NCI-H2171 (cell line): Measurements from ENCODE around the gene DLK2.
"Not testable (repeated sequence)": the region's sequence is repeated elsewhere in the genome, so short reads cannot be mapped to it uniquely, and the experiment has no call there.

Experiments
- DNase-seq: peaks from one replicate; lab custom pipeline; 2025; lab: John Stamatoyannopoulos, UW

The DLK2 gene, protein sequence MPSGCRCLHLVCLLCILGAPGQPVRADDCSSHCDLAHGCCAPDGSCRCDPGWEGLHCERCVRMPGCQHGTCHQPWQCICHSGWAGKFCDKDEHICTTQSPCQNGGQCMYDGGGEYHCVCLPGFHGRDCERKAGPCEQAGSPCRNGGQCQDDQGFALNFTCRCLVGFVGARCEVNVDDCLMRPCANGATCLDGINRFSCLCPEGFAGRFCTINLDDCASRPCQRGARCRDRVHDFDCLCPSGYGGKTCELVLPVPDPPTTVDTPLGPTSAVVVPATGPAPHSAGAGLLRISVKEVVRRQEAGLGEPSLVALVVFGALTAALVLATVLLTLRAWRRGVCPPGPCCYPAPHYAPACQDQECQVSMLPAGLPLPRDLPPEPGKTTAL

DNA sequence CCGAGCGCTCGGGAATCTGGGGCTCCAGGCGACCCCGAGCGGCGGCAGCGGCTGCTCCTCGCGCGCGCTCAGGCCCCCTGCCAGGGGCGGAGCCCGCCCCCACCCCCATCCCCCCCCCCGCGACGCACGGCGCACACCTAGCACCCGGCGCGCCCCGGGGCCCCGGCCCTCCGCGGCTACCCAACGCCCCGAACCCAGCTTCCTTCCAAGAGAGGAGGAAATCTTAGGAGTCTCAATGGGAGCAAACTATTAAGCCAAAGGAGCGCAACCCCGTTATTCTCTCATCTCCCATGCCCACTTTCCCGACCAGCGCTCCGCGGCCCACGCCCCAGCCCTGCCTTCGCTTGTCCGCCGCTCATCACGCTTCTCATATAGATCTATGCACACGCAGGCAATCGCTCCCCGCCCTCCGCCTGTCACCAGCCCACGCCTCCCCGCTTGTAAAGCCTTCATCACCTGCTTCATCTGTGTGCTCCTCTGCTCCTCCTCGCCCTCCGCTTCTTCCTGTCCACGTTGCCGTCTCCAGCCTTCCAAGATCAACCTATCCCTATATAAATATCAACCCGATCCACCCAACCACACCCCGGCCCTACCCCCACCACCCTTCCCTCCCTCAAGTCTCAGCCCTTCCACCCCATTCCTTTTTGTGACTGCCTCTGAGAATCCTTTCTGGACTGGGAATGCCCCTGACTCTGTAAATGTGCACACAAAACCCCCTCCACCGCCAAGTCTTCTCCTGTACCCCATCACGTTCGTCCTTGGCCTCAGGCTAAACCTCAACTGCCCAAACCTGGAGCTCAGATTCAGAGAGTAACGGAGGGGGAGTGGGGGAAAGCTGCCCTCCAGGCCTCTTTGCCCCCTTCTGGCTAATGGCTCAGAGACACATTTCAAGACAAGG is at the start of gene DLK2:
DLK2 (minus strand) TSS at position 18 of the 898 bp plus-strand sequence. CDS start 723 bp downstream, outside the sequence.
- DNase-seq = peak; percentile 49

DNA sequence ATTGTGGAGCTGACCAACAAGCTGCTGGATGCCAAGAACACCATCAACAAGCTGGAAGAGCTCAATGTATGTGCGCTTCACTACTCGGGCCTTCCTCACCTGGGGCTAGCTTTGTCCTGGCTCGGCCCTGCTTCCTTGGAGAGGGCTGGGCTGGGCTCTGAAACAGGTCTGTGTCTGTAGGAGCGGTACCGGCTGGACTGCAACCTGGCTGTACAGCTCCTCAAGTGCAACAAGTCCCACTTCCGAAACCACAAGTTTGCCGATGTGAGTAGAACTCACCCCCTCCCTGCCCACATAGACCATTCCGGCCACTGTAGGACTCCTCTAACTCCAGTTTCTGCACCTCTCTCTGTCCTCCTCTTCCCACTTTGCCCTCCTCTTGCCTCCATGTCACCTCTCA is 48.1 kb upstream of the DLK2 start:
- no peak for DNase-seq

DNA sequence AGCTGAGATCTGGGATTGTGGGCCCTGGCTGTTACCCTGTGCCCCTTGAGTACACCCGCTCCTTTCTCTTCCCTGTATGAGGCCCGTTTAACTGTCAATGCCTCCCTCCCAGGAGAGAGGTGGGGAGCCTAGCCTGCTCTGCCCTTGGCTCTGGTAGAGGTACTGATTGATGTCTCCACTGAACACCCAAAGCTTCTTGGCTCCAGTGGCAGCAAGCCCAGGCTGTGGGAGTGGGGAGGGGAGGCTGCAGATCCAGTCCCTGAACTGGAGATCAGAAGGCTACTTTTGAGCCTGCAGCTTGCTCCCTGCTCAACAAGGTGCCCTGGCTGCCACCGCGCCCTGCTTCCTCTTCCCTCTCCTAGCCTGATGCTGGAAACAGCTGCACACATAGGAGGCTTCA is 47.3 kb upstream of the DLK2 start:
- no peak for DNase-seq

DNA sequence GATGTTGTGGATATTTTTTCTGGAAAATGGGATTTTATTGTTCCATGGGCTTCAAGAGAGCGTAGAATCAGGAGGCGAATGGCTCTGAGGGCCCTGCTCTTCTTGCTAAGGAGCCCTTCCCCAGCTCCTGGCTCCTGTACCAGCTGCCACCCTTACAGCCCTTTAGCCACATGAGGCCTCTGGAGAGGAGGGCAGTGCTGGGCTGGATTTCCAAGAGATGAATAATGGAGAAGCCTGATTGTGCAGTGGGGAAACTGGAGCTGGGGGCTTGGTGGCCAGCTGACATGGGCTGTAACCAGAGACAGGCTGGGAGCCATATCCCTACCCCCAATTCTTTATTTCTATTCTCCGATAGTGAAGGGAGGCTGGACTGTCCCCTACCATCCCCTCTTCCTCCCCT is 45.6 kb upstream of the DLK2 start:
- DNase-seq = no peak

DNA sequence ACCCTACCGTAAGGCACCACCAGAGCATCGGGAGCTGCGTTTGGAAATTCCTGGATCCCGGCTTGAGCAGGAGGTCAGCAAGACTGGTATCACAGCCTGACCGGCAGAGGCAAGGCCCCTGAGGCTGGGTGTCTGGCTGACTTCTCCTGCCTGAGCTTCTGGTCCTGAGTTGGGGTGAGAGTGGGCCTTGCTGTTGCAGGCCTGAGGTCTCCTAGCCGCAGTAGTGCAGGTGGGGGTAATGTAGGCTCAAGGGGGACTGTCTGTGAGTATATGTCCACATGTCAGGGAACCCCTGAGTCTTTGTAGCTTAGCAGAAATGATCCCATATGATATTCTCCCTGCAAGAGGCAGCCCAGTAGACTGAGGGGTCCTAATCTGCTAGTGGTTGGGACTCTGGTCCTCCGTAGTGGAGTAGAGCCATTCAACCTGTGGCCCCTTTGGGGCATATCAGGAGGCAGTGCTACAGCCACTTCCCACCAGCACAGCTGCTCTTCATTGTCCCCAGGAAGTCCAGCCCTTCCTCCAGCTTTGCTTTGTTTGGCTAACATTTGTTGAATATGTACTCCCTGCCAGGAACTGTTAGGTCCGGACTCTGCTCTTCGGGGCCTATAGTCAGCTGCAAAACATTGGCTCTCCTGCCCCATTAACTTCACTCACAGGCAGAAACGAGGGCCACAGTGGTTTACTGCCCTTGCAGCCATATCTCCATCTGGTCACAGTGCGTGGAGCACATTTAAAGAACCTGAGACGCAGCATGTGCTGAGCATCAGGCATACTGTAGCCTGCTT is 43.9 kb upstream of the DLK2 start:
- no peak for DNase-seq

DNA sequence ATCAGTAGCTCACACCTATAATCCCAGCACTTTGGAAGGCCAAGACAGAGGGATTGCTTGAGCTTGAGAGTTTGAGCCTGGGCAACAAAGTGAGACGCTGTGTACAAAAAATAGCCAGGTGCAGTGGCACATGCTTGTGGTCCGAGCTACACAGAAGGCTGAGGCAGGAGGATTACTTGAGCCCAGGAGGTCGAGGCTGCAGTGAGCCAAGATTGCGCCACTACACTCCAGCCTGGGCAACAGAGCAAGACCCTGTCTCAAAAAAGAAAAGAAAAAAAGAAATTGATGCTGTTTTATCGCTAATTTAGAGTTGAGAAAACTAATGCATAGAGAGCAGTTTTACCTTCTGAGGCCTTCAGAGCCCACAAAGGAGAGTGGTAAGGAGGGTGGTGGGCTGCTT is 42.9 kb upstream of the DLK2 start:
- not testable (repeated sequence) for DNase-seq

DNA sequence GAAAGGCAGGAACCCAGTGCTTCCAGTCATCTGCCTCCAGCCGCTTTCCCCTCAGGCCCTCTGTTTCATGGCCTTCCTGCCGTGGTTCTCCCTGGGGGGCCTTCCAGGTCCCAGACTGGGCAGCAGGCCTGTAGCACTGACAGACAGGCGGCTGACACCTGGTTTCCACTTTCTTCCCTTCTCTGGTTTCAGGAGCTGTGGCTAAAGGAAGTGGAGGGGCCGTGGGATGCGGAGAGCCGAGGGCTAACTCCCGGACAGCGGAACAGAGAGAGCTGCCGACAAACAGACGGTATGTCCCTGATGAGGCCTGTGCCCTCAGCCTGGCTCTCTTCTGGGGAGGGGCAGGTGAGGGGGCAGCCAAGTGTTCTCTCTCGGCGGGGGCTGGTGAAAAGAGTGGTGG is 42.3 kb upstream of the DLK2 start:
- no peak for DNase-seq

DNA sequence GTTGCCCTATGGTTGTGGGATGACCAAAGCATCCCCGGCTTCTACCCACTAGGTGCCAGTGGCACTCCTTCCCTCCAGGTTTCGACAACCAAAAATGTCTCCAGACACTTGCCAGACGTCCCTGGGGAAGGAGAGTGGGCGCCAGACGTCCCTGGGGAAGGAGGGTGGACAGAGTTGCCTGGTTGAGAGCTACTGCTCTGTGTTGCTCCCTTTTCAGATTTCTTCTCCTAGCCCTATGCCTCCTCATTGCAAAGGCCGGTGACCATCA is 41.7 kb upstream of the DLK2 start:
- no peak for DNase-seq

DNA sequence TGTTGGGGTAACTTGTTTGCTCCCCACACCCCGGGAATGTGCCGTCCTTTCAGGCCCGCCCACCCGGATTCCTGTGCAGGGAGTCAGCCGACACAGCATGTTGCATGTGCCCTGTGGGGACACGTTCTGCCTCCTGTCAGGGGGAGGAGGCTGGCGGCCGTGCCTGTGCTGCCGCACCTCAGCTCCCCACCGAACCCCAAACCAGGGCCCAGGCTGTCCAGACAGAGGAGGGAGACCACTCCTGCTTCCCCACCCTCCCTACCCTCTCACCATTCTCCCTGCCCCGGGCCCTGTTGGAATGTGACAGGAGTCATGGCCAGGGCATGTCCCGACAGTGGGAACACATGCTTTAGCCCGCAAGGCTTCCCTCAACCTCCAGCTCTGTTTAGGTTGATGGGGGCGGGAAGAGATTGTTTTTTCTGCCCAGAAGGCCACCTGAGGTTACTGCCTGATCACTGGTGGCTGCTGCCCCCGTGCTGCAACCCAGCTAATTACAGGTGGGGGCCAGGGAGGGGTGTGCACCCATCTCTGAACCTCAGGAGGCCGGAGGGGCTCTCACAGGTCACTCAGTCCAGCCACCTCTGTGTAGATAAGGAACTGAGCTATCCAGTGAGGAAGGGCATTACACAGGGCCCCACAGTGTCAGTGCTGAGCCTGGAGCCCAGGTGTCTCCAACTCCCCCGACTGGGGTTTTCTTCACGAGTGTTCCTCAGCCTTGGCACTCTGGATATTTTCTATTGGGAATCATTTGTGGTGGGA is 41.2 kb upstream of the DLK2 start:
- DNase-seq = no peak

DNA sequence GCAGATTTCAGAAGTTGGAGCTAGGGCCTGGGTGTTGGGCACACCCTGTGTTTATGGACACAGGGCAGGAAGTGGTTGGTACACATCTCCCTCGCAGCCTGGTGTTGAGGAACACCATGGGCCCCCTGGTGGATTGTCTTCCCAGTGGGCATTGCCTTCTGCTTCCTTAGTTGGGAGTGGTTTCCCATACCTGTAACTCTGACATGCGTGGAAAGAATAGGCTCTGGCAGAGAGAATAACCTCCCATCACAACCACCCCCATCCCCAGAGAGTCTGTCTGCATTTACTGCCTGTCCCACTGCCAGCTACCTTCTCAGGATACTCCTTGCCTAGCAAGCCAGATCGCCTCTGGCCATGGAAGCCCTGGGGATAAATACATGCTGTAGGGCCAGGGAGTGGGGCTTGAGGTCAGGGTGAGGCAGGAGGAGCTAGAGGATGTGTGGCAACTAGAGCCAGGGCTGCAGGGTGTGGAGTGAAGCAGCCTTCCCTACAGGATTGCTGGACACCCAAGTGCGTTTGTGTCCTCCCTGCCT is 40.1 kb upstream of the DLK2 start:
- DNase-seq = no peak

DNA sequence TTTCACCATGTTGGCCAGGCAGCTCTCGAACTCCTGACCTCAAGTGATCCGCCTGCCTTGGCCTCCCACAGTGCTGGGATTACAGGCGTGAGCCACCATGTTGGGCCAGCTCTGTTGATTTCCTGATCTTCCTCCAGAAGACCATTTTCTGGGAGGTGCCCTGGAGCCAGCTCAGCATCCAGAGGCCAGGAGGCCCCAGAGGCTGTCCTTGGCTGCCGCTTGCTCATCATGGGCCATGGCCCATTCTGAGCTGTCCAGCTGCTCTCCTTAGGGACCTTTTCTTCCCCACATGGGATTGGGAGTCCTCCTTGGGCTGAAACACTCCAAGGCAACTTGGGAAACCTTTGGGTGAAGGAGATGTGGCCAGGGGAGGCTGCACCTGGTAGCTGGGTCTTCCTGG is 39.4 kb upstream of the DLK2 start:
- no peak for DNase-seq

DNA sequence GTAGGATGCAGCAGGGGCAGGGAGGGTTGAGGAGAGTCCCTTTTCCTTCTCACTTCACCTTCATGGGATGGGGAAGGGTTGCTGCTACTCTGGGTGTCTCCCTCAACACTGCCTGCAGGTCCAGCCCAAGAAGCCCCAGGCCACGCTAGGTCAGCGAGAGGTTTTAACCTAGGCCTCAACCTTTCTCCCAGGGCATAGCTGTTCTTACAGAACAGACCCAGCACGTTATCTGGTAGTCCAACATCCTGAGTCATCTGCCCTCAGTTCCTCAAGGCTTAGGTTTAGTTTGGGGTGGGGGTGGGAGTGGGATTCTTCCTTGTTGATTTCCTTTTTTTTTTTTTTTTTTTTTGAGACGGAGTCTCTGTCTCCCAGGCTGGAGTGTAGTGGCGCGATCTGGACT is 39.0 kb upstream of the DLK2 start:
- DNase-seq = no peak

DNA sequence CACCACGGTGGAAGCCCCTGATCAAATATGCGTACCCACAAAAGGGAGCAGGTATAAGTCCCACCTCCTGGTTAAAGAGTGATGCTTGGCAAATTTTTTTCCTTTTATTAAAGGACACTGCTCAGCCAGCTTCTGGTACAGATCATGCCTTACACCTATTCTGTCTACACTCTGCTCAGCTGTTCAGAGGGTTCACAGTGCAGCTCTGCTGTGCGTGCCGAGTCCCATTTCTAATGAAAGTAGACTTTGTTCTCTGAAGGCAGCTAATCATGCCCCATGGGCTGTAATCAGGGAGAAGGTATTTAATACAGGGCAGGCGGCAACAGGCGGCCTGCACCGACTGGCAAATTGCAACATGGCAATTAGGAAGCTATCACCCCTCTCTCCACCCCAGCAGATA is 38.5 kb upstream of the DLK2 start:
- DNase-seq = no peak

DNA sequence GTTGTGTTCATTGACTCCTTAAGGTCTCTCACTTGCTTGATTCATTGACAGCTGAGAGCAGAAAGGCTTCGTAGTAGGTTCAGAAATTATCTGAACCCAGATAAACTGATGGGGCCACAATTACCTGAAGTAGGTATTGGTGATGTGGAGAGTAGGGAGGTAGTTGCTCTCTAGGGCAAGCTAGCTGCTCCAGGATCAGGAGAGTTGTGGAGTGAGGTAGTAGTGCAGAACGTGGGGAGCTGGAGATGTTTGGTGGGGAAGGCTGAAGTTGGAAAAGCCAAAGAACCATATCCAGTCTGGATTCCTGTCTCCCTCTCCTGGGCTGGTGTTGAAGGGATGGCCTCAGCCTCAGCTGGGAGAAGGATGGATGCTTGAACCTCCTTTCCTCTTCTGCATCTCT is 37.9 kb upstream of the DLK2 start:
- DNase-seq = no peak

DNA sequence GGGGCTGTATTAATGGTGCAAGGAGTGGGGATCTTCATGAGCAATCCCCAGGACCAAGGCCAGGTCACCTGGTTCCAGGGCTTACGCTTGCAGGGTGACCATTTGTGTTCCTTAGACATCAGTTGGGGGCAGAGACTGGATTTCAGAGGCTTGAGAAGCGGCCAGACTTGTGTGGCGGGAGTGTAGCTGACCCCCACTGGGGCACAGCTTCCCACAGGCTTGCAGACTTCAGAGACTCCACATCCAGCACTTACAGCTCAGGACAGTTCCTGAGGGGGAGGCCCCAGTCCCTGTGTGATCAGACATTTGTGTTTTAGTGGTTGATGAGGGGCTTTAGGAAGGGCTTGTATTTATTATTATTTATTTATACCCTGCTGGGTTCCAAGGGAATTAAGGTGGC is 37.3 kb upstream of the DLK2 start:
- no peak for DNase-seq

DNA sequence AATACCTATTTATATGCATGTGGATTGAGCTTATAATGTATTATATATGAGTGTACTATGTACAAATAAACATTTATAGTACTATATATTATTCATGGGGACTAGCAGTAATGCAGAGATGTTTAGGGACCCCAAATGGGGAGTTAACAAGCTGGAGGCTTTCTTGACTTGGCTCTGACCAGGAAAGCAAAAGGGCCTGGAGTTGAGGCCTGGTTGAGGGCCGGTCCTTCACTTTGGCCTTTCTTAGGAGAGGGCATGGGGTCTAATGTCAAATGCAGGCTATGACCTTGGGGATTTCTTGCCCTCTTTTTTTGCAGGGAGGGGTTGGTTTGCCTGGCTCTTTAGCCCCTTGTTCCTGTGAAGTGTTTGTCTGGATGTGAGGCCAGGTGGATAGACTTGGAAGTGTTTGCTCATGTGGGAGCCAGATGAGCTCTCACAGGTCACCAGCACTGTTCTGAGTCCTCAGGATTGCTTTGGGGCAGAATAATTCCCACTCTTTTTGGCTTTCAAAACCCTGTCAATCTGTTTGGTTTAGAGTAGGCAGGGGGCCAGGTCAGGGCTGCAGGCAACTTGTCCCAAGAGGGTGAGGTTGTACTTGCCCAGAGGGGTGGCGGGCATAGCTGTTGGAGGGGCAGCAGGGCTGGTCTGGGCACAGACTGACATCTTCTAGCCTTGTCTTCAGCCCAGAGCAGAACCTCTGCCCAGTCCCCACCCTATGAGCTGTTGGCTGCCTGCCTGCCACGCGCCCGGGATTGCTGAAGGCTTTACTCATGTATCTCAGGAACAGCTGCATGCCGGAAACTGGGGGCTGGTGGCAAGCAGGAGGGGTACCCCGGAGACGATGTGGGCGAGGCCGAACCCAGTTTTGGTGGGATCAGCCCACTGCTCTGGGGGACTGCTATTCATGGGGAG is 36.7 kb upstream of the DLK2 start:
- no peak for DNase-seq

DNA sequence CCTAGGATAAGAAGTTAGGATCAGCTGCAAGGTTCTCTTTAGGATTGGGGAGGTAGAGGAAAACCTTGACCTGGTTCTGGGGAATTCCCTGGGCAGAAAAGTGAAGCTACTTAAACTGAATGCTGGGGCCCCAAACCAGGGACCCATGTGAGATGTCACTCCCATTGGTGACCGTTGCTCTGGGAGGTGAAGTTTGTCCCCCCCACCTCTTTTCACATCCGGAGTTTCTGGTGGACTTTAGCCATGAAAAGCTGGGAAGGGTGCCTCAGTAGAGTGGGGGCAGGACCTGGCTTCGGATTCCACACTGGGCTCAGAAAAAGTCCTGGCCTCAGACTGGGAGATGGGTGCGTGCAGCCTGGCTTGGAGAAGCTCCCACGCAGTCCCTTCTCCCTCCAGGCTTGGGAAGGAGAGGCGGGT is 35.2 kb upstream of the DLK2 start:
- no peak for DNase-seq

DNA sequence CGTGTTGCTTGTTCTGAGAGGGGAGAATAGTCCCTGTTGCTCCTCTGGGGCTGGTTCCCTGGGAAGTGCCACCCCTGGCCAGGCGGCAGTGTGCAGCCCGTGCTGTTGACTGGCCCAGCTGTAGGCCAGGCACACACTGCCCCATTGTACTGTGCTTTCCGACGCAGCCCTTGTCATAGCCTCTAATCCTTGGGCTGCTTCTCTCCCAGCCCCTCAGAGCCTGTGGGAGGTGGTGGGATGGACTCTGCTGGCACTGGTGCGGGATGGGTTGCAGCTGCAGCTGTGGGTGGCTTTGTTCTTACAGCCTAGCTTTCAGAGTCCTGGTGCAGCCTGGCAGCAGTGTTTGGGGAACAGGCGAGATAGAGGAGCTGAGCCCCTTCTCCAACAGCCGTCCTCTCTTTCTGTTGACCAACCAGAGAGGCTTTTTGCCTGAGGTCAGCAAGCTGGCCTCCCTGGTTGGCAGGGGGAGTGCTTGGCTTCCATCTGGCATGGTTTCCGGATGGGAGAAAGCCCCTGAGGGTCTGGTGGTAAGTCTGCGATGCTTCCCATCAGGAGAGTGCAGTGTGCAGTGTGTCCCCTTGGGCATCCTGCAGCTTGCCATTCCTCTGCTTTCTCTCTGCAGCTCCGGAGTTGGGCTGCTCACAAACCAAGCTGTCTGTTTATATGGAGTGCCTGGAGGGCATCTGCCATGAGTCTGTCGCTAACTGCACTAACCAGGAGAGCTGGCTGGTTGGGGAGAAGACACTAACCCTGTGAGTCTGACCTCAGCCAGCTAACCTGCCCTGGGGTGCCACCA is 34.1 kb upstream of the DLK2 start:
- no peak for DNase-seq

DNA sequence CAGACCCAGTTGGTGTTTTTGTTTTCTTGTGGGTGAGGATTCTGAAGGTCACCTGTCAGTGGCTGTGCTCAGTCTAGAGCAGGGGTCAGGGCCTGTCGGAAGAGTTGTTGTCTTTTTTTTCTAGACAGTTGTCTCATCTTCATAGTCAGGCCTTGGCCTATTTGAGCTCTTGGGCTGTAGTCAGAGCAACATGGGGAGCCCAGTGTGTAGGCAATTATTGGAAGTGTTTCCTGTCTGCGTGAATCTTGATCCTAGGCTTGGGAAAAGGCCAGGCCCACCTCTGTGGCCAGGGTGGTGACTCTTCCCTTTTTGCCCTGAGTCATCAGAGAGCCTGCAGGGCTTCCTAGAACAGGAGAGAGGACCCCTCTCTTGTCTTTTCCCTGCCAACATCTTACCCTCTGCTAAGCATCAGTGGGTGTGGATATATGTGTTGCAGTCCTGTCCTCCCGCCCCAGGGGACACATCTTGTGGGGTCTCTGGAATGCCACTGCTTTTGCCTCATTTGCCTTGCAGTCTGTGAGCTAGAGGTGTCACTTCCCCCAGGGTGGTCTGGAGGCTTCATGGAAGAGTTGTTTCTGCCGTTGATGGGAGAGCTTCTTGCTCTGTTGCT is 33.4 kb upstream of the DLK2 start:
- no peak for DNase-seq
